Colonic mucosa (tissue), 4 donors: ENCODE measurements around the gene LPCAT3. TPM values are rescaled to one million over a fixed set of nuclear protein-coding genes. Genes with fewer than 3 reads are reported as not detected.
A peak's percentile ranks its signal among the peaks of the same experiment; 100 is the strongest.

Experiments used
- DNase-seq: peaks from one replicate; pipeline ENCODE4 v3.0.0-alpha.2; 2020
- H3K27ac ChIP-seq: fragments of 200-600 bp; one replicate; pipeline ENCODE4 v1.8.0; 2021
- H3K27me3 ChIP-seq: fragments of 200-600 bp; one replicate; pipeline ENCODE4 v1.8.0; 2021
- H3K36me3 ChIP-seq: fragments of 200-600 bp; one replicate; pipeline ENCODE4 v1.8.0; 2021
- H3K4me1 ChIP-seq: fragments of 200-600 bp; one replicate; pipeline ENCODE4 v1.8.0; 2021; ENCODE audit warnings: mild to moderate bottlenecking
- H3K4me3 ChIP-seq: fragments of 200-600 bp; one replicate; pipeline ENCODE4 v1.8.0; 2021
- H3K9ac ChIP-seq, 2 donors: one replicate each; pipeline ENCODE4 v1.7.0; 2013; ENCODE audit warnings: control low read depth in 2 of 2, low read depth in 2 of 2, low read length in 2 of 2
- H3K9me3 ChIP-seq: fragments of 200-600 bp; one replicate; pipeline ENCODE4 v1.8.0; 2021
- CTCF ChIP-seq: fragments of 200-600 bp; IDR thresholded peaks from one replicate; pipeline ENCODE4 v1.8.0; 2022; ENCODE audit warnings: antibody characterized with exemption, mild to moderate bottlenecking
- intact Hi-C: fragments of 100-400 bp; cut with DNase I; formaldehyde crosslinking; loops from one replicate; pipeline ENCODE4 v1.14.1; 2022
- total RNA-seq, 2 donors: library from RNA; stranded (reverse); fragmentation: NEBNext Ultra II Directional in 1 of 2; extraction: Animal tissue kit (Norgen Biotek cat#: 25700) in 1 of 2; gene quantifications; one replicate each; pipeline ENCODE4 v1.2.1, GENCODE V29; 2021
- donor health status: healthy.
- donor health status: DM: no; HTN: no; CAD: no.
- donor health status: DM: no; HTN: no; CAD: no.

Gene LPCAT3, protein sequence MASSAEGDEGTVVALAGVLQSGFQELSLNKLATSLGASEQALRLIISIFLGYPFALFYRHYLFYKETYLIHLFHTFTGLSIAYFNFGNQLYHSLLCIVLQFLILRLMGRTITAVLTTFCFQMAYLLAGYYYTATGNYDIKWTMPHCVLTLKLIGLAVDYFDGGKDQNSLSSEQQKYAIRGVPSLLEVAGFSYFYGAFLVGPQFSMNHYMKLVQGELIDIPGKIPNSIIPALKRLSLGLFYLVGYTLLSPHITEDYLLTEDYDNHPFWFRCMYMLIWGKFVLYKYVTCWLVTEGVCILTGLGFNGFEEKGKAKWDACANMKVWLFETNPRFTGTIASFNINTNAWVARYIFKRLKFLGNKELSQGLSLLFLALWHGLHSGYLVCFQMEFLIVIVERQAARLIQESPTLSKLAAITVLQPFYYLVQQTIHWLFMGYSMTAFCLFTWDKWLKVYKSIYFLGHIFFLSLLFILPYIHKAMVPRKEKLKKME
- total RNA-seq: 10 to 100 TPM; 71.8 to 77.9 TPM

DNA sequence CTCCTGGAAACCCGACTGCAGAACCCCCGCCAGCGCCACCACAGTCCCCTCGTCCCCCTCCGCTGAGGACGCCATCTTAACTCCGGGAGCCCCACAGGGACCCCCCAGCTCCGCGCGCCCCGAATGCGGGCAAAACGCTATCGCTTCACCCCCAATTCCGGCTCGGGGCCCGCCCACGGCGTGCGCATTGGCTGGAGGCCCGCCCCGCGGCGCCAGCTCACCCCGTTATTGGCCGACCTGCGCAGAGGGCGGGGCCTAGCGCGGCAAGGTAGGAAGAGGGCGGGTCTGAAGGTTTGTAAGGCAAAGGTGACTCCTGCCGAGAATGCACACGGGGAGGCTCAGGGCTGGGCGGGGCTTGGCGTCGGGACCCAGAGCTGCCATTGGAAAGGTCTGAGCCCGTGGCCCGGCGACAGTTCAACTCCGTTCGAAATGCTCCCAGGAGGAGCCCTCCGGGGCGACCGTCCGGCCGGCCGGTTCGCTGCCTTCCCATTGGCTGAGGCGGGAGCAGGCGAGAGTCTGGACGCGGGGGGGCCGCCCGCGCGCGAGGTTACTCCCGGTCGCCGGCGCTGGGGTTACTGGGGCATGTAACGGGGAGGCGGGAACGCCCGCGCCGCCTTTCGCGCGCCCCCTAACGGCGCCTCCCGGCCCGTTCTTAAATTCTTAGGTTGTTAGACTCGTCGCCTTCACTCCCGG, at the start of gene LPCAT3:
Gene LPCAT3, minus strand, starts transcription at position 127 of the 693 bp plus-strand sequence. Its CDS starts 52 bp downstream, at position 75.
- Histone ChIP-seq H3K9me3 (no peaks in the 10 kb centered on the region), H3K9ac (peak within 1 kb of the TSS; percentile 91 to 96), H3K4me1 (peaks cover 23% of the 10 kb centered on the region), H3K27me3 (no peaks in the 10 kb centered on the region), H3K4me3 (peak within 1 kb of the TSS; percentile 91), H3K27ac (peak within 1 kb of the TSS; percentile 94), H3K36me3 (no peaks in the 10 kb centered on the region)
- intact Hi-C loops: no loop called here
- peak; percentile 84 for TF ChIP-seq CTCF
- peak; percentile 99 for DNase-seq

- H3K27me3 ChIP-seq: no peaks in the 10 kb centered on the region
- no peaks in the 10 kb centered on the region for H3K4me1 ChIP-seq
- H3K27ac ChIP-seq: no peak overlapping the region
- TF ChIP-seq CTCF: no peak
- H3K36me3 ChIP-seq: no peaks in the 10 kb centered on the region
- intact Hi-C loops: no loop called here
- H3K9ac ChIP-seq: no peak overlapping the region
- no peak for DNase-seq
- H3K9me3 ChIP-seq: no peaks in the 10 kb centered on the region
- no peak overlapping the region for H3K4me3 ChIP-seq
These were observed 48.8 kb upstream of the LPCAT3 start for GRCh38 chr12:7067096-7067495.

- H3K4me3 ChIP-seq: no peak overlapping the region
- intact Hi-C loops: no loop called here
- TF ChIP-seq CTCF: no peak
- H3K36me3 ChIP-seq: no peaks in the 10 kb centered on the region
- H3K4me1 ChIP-seq: no peaks in the 10 kb centered on the region
- no peaks in the 10 kb centered on the region for H3K27me3 ChIP-seq
- no peak overlapping the region for H3K27ac ChIP-seq
- H3K9me3 ChIP-seq: no peaks in the 10 kb centered on the region
- H3K9ac ChIP-seq: no peak overlapping the region
- no peak for DNase-seq
These were observed 48.3 kb upstream of the LPCAT3 start for GRCh38 chr12:7066596-7066995.

DNA sequence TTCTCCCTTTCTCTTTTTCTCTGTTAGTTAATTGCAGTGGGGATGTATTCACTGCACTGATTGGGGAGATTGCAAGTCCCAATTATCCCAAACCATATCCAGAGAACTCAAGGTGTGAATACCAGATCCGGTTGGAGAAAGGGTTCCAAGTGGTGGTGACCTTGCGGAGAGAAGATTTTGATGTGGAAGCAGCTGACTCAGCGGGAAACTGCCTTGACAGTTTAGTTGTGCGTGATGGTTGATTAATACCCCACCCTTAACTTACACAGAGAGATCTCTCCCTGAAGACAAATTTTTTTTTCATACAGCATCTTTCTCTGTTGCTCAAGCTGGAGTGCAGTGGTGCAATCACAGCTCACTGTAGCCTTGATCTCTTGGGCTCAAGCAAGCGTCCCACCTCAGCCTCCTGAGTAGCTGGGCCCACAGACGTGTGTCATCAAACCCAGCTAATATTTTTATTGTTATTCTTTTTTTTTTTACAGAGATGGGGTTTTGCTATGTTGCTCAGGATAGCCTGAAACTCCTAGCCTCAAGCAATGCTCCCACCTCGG, 46.9 kb upstream of the LPCAT3 start:
- Histone ChIP-seq H3K4me1 (no peaks in the 10 kb centered on the region), H3K27me3 (no peaks in the 10 kb centered on the region), H3K9me3 (no peaks in the 10 kb centered on the region), H3K36me3 (no peaks in the 10 kb centered on the region), H3K4me3 (no peak overlapping the region), H3K27ac (no peak overlapping the region), H3K9ac (no peak overlapping the region)
- intact Hi-C loops: no loop called here
- DNase-seq: no peak
- no peak for TF ChIP-seq CTCF

- DNase-seq: no peak
- TF ChIP-seq CTCF: no peak
- no peaks in the 10 kb centered on the region for H3K9me3 ChIP-seq
- intact Hi-C loops: no loop called here
- no peaks in the 10 kb centered on the region for H3K36me3 ChIP-seq
- H3K4me1 ChIP-seq: no peaks in the 10 kb centered on the region
- H3K4me3 ChIP-seq: no peak overlapping the region
- H3K27ac ChIP-seq: no peak overlapping the region
- H3K27me3 ChIP-seq: no peaks in the 10 kb centered on the region
- no peak overlapping the region for H3K9ac ChIP-seq
These were observed 46.2 kb upstream of the LPCAT3 start for GRCh38 chr12:7064516-7064915.
